ENCODE data around the gene IRF8.

IRF8 gene

DNA sequence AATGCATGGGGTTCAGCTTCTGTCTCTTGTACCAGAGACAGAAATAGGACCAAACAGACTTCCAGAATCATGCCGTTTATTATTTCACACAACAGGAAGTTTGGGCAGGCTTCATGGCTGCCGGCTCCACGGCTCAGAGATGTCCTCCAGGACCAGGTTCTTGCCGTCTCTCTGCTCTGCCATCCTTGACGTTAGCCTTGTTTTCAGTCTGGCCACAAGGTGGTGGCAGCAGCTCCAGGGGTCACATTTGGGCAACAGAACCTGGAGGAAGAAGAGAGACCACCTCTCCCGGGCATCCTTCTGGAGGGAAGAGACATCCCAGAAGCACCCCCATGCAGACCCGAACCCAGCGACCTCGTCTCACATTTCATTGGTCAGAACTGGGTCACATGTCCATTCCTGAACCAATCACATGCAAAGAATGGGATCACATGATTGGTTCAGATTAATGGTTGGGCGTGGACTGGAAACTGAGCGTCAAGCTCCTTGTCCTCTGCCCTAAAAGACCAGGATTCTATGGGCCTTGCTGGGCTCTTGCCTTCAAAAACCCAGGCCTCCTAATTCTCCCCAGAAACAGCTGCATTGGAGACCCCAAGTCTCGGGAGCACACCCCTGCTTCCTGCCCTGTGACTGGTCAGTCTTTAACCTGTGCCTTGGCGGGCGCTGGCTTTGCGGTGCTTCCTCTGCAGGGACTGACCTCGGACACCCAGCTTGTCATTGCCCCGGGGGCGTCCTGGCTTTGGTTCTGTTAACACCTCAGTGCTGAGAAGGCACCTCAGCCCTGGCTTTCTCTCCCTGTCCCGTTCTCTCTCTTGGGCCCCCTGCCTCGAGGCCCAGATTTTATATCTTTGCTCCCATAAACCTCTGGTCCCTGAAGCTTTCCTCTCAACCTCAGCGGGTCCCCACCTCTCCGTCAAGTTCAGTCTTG lies 63.3 kb downstream of the IRF8 start:
- no peak for DNase-seq

DNA sequence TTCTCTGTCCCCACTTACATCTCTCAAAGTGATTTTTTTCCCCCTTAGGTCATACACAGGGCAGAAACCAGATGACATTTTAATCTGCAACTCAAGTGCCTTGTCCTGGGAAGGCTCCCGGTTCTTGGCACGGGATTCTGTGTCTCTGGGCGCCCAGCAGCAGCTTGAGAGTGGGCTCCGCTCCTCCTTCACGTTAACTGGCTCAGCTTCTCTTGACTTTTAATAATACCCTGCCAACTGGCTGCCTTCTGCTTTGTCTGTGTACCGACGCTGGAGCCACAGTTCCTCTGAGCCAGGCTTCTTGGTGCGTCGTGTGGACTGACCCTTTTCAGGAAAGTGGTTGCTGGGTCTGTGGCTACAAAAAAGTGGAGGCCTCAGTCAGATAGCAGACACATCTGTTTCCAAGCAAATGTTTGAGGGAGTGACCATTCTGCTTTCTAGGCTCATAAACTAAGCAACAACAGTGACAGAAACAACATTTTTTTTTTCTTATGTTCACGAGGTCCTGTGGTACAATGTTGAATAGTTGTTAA lies 64.9 kb downstream of the IRF8 start:
- DNase-seq = no peak

DNA sequence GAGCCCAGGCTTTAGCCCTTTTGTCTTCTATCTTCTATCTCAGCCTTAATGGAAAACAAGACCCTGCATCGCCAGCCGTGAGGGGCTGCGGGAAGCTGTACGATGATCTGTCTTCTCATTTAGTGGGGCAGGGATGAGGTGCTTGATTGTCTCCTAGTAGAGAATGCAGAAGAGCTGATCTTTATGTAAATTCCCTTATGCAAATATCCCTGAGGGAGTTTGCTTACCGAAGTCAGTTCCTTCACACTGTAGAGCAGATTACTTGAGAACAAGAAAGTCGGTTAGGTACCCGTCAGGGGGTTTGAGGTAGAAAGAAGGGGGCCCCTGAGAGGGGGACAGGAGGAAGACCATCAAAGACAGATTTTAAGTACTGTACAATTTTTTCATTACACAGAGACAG lies 66.2 kb downstream of the IRF8 start:
- DNase-seq = no peak

GRCh38 chr16:85967111-85967510 lies 68.1 kb downstream of the IRF8 start:
- DNase-seq = no peak

DNA sequence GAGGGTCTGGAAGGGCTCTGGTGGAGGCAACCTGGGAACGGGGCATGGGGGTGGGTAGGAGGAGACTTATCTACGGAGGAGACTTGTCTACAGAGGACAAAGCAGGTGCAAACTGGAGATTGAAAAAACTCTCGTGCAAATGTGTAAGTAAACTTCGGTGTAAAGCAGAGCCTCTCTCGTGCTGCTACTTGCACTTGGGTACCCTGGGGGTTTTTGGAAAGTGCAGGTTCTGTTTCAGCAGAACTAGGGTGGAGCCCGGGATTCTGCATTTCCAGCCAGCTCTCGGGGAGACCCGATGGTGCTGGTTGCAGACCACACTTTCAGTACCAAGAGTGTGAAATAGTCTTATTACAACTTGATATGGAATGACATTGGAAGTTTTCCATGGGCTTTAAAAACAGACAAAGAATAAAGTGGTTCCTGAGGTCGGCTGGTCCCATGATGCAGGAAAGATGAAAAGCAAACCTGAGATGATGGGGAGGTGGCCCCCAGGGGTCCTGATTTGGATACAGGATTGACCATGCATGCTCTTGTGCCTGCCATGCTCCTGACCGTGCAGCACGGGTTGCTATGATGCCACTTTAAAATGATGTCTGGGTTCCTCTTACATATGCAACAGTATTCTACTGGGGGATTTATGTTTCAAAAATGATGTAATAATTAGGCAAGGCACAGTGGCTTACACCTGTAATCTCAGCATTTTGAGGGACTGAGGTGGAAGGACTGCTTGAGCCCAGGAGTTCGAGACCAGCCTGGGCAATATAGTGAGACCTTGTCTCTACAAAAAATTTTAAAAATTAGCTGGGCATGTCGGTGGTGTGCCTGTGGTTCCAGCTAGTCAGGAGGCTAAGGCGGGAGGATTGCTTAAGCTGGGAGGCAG lies 69.3 kb downstream of the IRF8 start:
- no peak for DNase-seq

DNA sequence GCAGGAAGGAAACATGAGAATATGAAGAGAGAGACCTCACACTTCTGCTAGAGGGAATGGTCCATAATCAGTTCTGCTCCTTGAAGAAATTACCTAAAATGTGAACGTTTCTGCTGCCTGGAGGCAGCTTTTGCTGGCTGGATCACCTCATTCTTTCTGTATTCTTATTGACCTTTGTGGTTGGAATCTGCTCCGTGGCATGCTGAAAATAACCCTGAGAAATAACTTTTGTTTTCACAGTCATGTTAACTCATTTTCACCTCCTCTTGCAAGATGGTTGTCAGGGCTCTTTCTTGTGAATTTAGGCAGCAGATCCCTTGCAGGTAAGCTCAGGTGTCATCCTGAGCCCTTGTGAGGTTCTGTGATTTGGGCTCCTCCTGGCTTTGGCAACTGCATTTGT lies 70.2 kb downstream of the IRF8 start:
- DNase-seq = no peak

GRCh38 chr16:85969591-85969990 lies 70.6 kb downstream of the IRF8 start:
- no peak for DNase-seq

- no peak for DNase-seq
These were observed 71.2 kb downstream of the IRF8 start for GRCh38 chr16:85970016-85970733.

DNA sequence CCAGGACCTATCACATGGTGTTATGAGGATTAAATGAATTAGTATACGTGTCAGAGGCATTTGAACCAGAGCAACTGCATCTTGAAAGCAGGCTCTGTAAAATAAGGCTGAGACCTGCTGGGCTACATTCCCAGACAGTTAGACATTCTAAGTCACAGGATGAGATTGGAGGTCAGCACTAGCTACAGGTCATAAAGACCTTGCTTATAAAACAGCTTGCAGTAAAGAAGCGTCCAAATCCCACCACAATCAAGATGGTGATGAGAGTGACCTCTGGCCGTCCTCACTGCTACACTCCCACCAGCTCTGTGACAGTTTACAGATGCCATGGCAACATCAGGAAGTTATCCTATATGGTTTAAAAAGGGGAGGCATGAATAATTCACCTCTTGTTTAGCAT lies 71.8 kb downstream of the IRF8 start:
- no peak for DNase-seq
